Loucy (cell line): Measurements from ENCODE around the gene GDF9.

Source experiments
- CTCF ChIP-seq: fragments of 200-600 bp; sonication (generic); conservative IDR thresholded peaks from 2 replicates; pipeline ENCODE4 v1.5.1; 2014; ENCODE audit warnings: mild to moderate bottlenecking, antibody characterized with exemption, low read length
- EZH2phosphoT487 ChIP-seq: fragments of 200-600 bp; IDR thresholded peaks from 2 replicates; pipeline ENCODE4 v1.6.1; 2018; ENCODE audit warnings: antibody characterized with exemption, mild to moderate bottlenecking, moderate library complexity, borderline replicate concordance

GRCh38 chr5:132825834-132826391 lies 40.4 kb downstream of the GDF9 start:
- TF ChIP-seq CTCF (no peak), EZH2phosphoT487 (no peak)
